Lower lobe of right lung (tissue), 2 donors: ENCODE measurements around the gene SWT1. TPM values are rescaled to one million over a fixed set of nuclear protein-coding genes. Genes with fewer than 3 reads are reported as not detected.
"Not testable (repeated sequence)": the region's sequence is repeated elsewhere in the genome, so short reads cannot be mapped to it uniquely, and the experiment has no call there.

ENCODE experiments used
- ATAC-seq, 2 donors: fragments of 200-7000 bp; cut with Tn5 transposase; one replicate each; pipeline ENCODE4 v1.9.1; 2020 to 2022; ENCODE audit warnings: mild to moderate bottlenecking in 2 of 2, moderate library complexity in 2 of 2
- DNase-seq: peaks from one replicate; pipeline ENCODE4 v3.0.0-alpha.2; 2020
- H3K27ac ChIP-seq: fragments of 200-600 bp; one replicate; pipeline ENCODE4 v1.8.0; 2022
- H3K27me3 ChIP-seq: fragments of 200-600 bp; one replicate; pipeline ENCODE4 v1.8.0; 2022; ENCODE audit warnings: low read depth
- H3K36me3 ChIP-seq: fragments of 200-600 bp; one replicate; pipeline ENCODE4 v1.8.0; 2022; ENCODE audit warnings: mild to moderate bottlenecking
- H3K4me1 ChIP-seq: fragments of 200-600 bp; one replicate; pipeline ENCODE4 v1.8.0; 2022
- H3K4me3 ChIP-seq: fragments of 200-600 bp; one replicate; pipeline ENCODE4 v1.8.0; 2022; ENCODE audit warnings: mild to moderate bottlenecking
- H3K9me3 ChIP-seq: fragments of 200-600 bp; one replicate; pipeline ENCODE4 v1.8.0; 2022
- intact Hi-C: fragments of 100-400 bp; cut with DNase I; formaldehyde crosslinking; loops from one replicate; pipeline ENCODE4 v1.11.0; 2022
- total RNA-seq: library from RNA; stranded (reverse); fragmentation: NEBNext Ultra II Directional; extraction: Animal tissue kit (Norgen Biotek cat#: 25700); gene quantifications from one replicate; pipeline ENCODE4 v1.2.1, GENCODE V29; 2021
- TF ChIP-seq, protein P1 (sequence below): fragments of 200-600 bp; IDR thresholded peaks from one replicate; pipeline ENCODE4 v1.8.0; 2022; ENCODE audit warnings: antibody characterized with exemption, mild to moderate bottlenecking
- donor health status: DM: no; HTN: yes; CAD: no; lungs with severe emphysema.

SWT1 gene
- total RNA-seq, 1 donor from 2014 or later, result 7.4 TPM

DNA sequence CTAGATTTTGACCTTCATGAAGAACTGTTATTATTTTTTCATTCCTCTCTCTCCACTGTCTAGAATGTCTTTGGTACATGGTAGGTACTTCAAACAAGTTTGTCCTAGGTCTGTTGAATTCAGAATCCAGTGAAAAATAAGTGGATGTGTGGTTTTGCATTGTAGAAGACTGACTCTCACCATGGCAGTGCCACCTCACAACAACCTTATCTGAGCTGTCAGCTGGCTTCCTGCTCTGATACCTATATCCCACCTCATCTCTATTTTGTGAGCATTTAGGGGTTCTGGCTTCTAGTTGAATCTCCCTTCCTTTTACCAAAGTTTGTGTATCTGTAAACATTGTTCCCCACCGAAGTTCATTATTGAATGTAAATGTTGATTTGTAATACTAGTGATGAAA, 9.1 kb downstream of the SWT1 start:
- TF ChIP-seq, protein P1, sequence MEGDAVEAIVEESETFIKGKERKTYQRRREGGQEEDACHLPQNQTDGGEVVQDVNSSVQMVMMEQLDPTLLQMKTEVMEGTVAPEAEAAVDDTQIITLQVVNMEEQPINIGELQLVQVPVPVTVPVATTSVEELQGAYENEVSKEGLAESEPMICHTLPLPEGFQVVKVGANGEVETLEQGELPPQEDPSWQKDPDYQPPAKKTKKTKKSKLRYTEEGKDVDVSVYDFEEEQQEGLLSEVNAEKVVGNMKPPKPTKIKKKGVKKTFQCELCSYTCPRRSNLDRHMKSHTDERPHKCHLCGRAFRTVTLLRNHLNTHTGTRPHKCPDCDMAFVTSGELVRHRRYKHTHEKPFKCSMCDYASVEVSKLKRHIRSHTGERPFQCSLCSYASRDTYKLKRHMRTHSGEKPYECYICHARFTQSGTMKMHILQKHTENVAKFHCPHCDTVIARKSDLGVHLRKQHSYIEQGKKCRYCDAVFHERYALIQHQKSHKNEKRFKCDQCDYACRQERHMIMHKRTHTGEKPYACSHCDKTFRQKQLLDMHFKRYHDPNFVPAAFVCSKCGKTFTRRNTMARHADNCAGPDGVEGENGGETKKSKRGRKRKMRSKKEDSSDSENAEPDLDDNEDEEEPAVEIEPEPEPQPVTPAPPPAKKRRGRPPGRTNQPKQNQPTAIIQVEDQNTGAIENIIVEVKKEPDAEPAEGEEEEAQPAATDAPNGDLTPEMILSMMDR, result no peak
- ATAC-seq, result no peak
- Histone ChIP-seq H3K27me3 (no peaks in the 10 kb centered on the region), H3K27ac (no peak overlapping the region), H3K4me3 (no peak overlapping the region), H3K36me3 (peaks cover 42% of the 10 kb centered on the region), H3K9me3 (no peaks in the 10 kb centered on the region), H3K4me1 (peaks cover 7% of the 10 kb centered on the region)
- intact Hi-C loops, result no loop called here
- no peak for DNase-seq

GRCh38 chr1:185170291-185170848, 13.4 kb downstream of the SWT1 start:
- Histone ChIP-seq H3K9me3 (no peaks in the 10 kb centered on the region), H3K27me3 (no peaks in the 10 kb centered on the region), H3K36me3 (peaks cover 28% of the 10 kb centered on the region), H3K4me3 (no peak overlapping the region), H3K27ac (no peak overlapping the region), H3K4me1 (peaks cover 7% of the 10 kb centered on the region)
- DNase-seq (no peak), ATAC-seq (peak; percentile 49 to 61)
- intact Hi-C loops, result no loop called here
- TF ChIP-seq, protein P1, result peak; percentile 64

DNA sequence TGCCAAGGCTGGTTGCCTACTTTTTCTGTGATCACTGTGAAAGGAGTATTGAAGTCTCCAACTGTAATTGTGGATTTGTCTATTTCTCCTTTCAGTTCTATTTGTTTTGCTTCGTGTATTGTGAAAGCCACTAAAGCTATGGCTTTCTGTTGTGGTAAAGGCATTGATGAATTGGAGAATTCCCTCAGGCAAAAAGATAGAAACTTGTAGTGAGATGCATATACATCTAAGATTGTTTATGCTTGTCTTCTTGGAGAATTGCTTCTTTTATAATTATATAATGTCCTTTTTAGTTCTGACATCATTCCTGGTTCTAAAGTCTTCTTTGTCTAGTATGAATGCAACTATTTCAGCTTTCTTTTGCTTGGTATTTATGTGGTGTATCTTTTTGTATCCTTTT, 36.8 kb downstream of the SWT1 start:
- Histone ChIP-seq H3K36me3 (peaks cover 28% of the 10 kb centered on the region), H3K27ac (no peak overlapping the region), H3K4me1 (no peaks in the 10 kb centered on the region), H3K9me3 (peaks cover 11% of the 10 kb centered on the region), H3K4me3 (no peak overlapping the region), H3K27me3 (no peaks in the 10 kb centered on the region)
- DNase-seq (no peak), ATAC-seq (no peak)
- TF ChIP-seq, protein P1, result no peak
- intact Hi-C loops, result no loop called here

DNA sequence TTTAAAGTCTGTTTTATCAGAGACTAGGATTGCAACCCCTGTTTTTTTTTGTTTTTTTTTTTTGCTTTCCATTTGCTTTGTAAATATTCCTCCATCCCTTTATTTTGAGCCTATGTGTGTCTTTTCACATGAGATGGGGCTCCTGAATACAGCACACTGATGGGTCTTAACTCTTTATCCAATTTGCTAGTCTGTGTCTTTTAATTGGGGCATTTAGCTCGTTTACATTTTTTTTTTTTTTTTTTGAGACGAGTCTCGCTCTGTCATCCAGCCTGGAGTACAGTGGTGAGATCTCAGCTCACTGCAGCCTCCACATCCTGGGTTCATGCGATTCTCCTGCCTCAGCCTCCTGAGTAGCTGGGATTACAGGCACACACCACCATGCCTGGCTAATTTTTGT, 41.7 kb downstream of the SWT1 start:
- H3K9me3 ChIP-seq, result peaks cover 11% of the 10 kb centered on the region
- H3K36me3 ChIP-seq, intact Hi-C loops, DNase-seq, H3K4me1 ChIP-seq, H3K4me3 ChIP-seq, H3K27ac ChIP-seq, H3K27me3 ChIP-seq, ATAC-seq: not testable (repeated sequence)

DNA sequence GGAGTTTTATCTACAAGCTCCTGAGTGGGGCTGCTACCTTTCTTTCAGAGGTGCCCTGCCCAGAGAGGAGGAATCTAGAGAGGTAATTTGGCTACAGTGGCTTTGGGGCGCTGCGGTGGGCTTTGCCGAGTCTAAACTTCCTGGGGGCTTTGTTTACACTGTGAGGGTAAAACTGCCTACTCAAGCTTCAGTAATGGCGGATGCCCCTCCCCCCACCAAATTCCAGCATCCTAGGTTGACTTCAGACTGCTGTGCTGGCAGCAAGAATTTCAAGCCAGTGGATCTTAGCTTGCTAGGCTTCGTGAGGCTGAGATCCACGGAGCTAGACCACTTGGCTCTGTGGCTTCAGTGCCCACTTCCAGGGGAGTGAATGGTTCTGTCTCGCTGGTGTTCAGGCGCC, 43.9 kb downstream of the SWT1 start:
- Histone ChIP-seq H3K27ac (no peak overlapping the region), H3K4me3 (no peak overlapping the region), H3K9me3 (peaks cover 11% of the 10 kb centered on the region), H3K4me1 (no peaks in the 10 kb centered on the region), H3K36me3 (no peaks in the 10 kb centered on the region), H3K27me3 (no peaks in the 10 kb centered on the region)
- intact Hi-C loops, result no loop called here
- TF ChIP-seq, protein P1, result no peak
- ATAC-seq (no peak), DNase-seq (no peak)

GRCh38 chr1:185207170-185207569, 50.2 kb downstream of the SWT1 start:
- Histone ChIP-seq H3K36me3 (no peaks in the 10 kb centered on the region), H3K9me3 (no peaks in the 10 kb centered on the region), H3K4me3 (no peak overlapping the region), H3K27ac (no peak overlapping the region), H3K4me1 (no peaks in the 10 kb centered on the region), H3K27me3 (no peaks in the 10 kb centered on the region)
- no peak for ATAC-seq
- TF ChIP-seq, protein P1, result no peak
- intact Hi-C loops, result no loop called here
- DNase-seq, result no peak
